ENCODE measurements around the gene RHEB. TPM values are rescaled to one million over a fixed set of nuclear protein-coding genes. Genes with fewer than 3 reads are reported as not detected.

The RHEB gene
- total RNA-seq, 1 donor from 2014 or later = 71.7 TPM

DNA sequence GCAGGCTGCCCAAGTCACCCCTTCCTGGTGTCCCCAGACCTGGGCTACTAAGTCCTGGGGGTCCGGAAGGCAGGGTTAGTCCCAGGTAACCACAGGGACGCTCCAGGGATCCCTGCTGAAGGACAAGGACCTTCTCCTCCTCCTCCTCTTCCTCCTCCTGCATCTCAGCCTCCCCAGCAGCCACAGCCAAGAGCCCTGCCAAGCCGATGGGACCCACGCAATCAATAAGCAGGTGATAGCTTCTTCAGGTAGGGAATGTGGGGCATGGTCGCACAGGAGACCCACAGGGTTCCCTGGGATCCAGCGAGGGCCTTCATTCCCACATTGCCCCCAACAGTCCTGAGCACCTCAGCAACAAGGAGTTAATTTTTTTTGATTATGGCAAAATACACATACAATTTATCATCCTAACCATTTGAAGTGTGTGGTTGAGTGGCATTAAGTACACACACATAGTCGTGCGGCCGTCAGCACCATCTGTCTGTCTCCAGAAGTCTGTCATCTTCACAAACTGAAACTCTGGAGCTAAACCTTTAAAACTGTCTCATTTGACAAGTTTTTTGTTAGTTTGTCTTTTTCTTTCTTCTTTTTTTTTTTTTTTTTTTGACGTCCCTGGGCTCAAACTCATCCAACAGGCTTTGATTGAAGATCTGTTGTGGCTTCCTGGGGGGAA is 91.9 kb downstream of the RHEB start:
- Mint-ChIP-seq H3K9me3 (ENCODE audit: low read depth) (no peaks in the 10 kb centered on the region), H3K36me3 (ENCODE audit: insufficient read depth) (peaks cover 1% of the 10 kb centered on the region), H3K4me3 (ENCODE audit: low read depth) (peak overlapping the region; percentile 27), H3K27me3 (no peaks in the 10 kb centered on the region), H3K27ac (peak overlapping the region; percentile 97), H3K4me1 (ENCODE audit: low read depth) (peaks cover 28% of the 10 kb centered on the region)
- no peak for DNase-seq (ENCODE audit: low spot score, unreplicated experiment)
- TF ChIP-seq, protein P1, sequence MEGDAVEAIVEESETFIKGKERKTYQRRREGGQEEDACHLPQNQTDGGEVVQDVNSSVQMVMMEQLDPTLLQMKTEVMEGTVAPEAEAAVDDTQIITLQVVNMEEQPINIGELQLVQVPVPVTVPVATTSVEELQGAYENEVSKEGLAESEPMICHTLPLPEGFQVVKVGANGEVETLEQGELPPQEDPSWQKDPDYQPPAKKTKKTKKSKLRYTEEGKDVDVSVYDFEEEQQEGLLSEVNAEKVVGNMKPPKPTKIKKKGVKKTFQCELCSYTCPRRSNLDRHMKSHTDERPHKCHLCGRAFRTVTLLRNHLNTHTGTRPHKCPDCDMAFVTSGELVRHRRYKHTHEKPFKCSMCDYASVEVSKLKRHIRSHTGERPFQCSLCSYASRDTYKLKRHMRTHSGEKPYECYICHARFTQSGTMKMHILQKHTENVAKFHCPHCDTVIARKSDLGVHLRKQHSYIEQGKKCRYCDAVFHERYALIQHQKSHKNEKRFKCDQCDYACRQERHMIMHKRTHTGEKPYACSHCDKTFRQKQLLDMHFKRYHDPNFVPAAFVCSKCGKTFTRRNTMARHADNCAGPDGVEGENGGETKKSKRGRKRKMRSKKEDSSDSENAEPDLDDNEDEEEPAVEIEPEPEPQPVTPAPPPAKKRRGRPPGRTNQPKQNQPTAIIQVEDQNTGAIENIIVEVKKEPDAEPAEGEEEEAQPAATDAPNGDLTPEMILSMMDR (IDR thresholded peaks at IDR 0.05; ENCODE audit: unreplicated experiment) = no peak

DNA sequence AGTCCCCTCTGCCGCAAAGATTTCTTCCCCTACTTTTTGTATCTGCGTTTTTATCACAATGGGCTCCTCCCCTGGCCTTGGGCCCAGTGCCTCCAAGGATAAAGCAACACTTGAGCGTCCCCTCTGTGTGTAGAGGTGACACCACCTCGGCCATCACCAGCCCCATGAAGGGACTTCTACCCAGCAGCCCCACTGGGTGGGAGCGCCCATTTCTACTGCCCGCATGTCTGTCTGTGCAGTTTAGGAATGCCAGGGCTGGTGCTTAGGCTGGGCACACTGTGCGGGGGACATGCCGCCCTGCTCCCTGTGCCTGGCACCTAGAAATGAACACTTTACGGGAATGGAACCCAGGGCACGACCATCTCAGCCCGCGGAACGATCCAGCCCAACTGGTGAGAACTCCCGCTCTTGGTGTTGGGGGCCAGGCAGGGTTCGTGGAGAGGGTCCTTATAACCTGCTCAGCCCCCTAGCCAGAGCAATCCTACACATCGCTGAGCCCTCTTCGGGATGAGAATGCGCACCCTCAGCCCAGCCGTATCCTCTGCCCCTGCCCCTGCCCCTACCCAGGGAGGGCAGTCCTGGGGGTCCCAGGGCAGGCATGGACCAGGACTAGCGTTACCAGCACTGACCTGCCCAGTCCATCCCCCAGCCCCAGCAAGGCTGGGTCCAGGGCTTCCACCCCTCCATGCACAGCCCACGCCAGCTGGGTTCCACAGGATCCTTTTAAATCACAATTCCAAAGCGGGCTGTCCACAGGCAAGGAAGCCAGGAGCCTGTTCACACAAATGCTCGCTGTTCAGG is 92.6 kb downstream of the RHEB start:
- no peak overlapping the region for H3K4me3 Mint-ChIP-seq (ENCODE audit: low read depth)
- H3K27me3 Mint-ChIP-seq = no peaks in the 10 kb centered on the region
- H3K4me1 Mint-ChIP-seq (ENCODE audit: low read depth) = peaks cover 32% of the 10 kb centered on the region
- TF ChIP-seq, protein P1 (IDR thresholded peaks at IDR 0.05; ENCODE audit: unreplicated experiment) = no peak
- H3K27ac Mint-ChIP-seq = peak overlapping the region; percentile 20
- H3K36me3 Mint-ChIP-seq (ENCODE audit: insufficient read depth) = peaks cover 4% of the 10 kb centered on the region
- peaks cover 3% of the 10 kb centered on the region for H3K9me3 Mint-ChIP-seq (ENCODE audit: low read depth)
- no peak for DNase-seq (ENCODE audit: low spot score, unreplicated experiment)

DNA sequence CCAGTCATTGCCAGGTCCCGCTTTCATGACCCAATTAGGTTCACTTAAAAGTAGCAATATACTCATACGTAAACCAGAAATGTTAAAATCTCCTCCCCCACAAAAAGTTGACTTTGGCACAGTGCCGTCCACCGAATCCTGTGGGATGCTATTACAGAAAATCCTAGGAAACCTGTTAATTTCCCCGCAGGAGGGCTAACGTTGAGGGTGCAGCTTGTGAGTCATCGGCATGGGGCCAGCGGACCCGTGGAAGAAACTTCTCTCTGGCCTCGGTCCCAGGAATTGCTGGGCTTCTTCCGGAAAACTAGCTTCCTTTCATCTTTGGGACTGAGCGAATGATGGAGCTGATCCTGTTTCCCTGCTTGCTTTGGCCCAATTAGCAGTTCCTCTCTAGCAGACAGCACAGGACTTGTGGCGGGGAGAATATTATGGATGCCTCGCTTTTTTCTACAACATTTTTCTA is 93.2 kb downstream of the RHEB start:
- H3K27me3 Mint-ChIP-seq = no peaks in the 10 kb centered on the region
- peaks cover 6% of the 10 kb centered on the region for H3K36me3 Mint-ChIP-seq (ENCODE audit: insufficient read depth)
- H3K4me3 Mint-ChIP-seq (ENCODE audit: low read depth) = no peak overlapping the region
- H3K9me3 Mint-ChIP-seq (ENCODE audit: low read depth) = peaks cover 6% of the 10 kb centered on the region
- no peak for DNase-seq (ENCODE audit: low spot score, unreplicated experiment)
- H3K4me1 Mint-ChIP-seq (ENCODE audit: low read depth) = peaks cover 32% of the 10 kb centered on the region
- TF ChIP-seq, protein P1 (IDR thresholded peaks at IDR 0.05; ENCODE audit: unreplicated experiment) = no peak
- H3K27ac Mint-ChIP-seq = no peak overlapping the region

DNA sequence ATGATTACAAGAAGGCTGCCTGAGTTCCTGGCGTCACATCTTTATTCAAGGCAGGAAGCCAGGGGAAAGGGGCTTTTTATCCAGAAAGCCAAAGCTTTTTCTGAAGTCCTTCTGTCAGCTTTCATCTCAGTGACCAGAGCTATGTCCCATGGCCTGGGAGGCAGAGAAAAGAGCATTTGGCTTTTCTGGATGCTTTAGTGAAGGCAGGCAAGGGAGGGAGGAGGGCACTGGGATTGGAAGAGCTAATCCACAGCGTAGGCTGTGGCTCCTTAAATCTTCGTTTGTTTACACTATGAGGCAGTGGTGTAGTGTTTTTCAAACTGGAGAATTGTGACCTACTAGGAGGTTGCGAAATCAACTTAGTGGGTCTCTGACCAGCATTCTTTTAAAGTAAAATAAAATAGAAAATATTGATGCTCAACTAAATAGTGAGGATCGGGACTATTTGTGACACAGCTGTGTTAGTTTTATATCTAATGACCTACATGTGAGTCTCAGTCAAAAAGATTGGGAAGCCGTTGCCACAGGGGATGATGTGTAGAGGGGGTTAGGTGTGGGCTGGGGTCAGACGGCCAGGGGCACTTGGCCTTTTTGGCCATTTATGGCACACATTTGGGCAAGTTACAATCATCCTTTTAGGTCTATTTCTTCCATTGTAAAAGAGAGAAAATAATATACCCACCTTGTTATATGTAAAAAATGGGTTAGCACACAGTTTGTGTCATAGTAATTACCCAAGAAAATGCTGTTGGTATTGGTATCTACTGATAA is 93.8 kb downstream of the RHEB start:
- Mint-ChIP-seq H3K27me3 (no peaks in the 10 kb centered on the region), H3K4me1 (ENCODE audit: low read depth) (peaks cover 32% of the 10 kb centered on the region), H3K4me3 (ENCODE audit: low read depth) (no peak overlapping the region), H3K9me3 (ENCODE audit: low read depth) (peaks cover 6% of the 10 kb centered on the region), H3K27ac (no peak overlapping the region), H3K36me3 (ENCODE audit: insufficient read depth) (peaks cover 6% of the 10 kb centered on the region)
- no peak for DNase-seq (ENCODE audit: low spot score, unreplicated experiment)
- TF ChIP-seq, protein P1 (IDR thresholded peaks at IDR 0.05; ENCODE audit: unreplicated experiment) = no peak

DNA sequence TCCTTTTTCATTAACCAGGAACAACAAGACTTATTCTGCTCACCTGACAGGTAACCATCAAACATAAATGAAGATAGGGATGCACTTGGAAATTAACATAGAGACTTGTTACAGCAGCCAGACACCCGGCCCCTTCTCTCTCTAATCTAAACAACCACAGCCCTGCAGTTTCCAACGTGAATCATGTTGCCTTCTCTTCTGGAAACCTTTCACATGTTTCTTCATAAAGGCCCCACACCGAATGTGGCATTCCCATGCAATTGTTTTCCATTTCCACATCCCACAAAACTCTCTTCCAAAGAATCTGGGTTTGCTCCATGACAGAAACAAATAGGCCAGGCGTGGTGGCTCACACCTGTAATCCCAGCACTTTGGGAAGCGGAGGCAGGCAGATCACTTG is 94.9 kb downstream of the RHEB start:
- no peak overlapping the region for H3K4me3 Mint-ChIP-seq (ENCODE audit: low read depth)
- DNase-seq (ENCODE audit: low spot score, unreplicated experiment) = no peak
- peaks cover 31% of the 10 kb centered on the region for H3K4me1 Mint-ChIP-seq (ENCODE audit: low read depth)
- H3K36me3 Mint-ChIP-seq (ENCODE audit: insufficient read depth) = peaks cover 6% of the 10 kb centered on the region
- H3K27ac Mint-ChIP-seq = no peak overlapping the region
- no peaks in the 10 kb centered on the region for H3K27me3 Mint-ChIP-seq
- peaks cover 9% of the 10 kb centered on the region for H3K9me3 Mint-ChIP-seq (ENCODE audit: low read depth)
- TF ChIP-seq, protein P1 (IDR thresholded peaks at IDR 0.05; ENCODE audit: unreplicated experiment) = no peak
